GM21360 (cell line): ENCODE results near the gene HAVCR1.
A peak's percentile ranks its signal among the peaks of the same experiment; 100 is the strongest.
"Not testable (repeated sequence)": the region's sequence is repeated elsewhere in the genome, so short reads cannot be mapped to it uniquely, and the experiment has no call there.

Experiments used
- ATAC-seq: cut with Tn5 transposase; IDR thresholded peaks from one replicate; pipeline ENCODE4 v1.9.1; 2021; ENCODE audit warnings: mild to moderate bottlenecking, moderate library complexity; ENCODE audit not compliant: unreplicated experiment

HAVCR1 gene

DNA sequence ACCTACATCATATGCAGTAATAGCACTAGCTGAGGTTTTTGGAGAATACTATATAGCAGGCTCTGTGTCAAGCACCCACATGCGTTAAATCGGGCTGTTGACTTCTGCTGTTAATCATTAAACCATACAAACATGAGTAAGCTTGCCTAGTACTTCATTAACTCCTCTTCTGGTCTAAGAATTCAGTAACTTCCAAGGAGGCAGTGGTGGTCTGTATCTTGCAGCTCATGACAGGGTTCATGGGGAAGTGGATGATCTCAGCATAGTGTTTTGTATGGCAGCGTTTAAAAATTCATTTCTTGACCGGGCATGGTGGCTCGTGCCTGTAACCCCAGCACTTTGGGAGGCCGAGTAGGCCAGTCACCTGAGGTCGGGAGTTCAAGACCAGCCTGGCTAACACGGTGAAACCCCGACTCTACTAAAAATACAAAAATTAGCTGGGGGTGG, at the start of gene HAVCR1:
TSS of gene HAVCR1 (minus strand) at position 24 of the 447 bp plus-strand sequence. CDS start 1,173 bp downstream, outside the sequence.
- ATAC-seq, result no peak

DNA sequence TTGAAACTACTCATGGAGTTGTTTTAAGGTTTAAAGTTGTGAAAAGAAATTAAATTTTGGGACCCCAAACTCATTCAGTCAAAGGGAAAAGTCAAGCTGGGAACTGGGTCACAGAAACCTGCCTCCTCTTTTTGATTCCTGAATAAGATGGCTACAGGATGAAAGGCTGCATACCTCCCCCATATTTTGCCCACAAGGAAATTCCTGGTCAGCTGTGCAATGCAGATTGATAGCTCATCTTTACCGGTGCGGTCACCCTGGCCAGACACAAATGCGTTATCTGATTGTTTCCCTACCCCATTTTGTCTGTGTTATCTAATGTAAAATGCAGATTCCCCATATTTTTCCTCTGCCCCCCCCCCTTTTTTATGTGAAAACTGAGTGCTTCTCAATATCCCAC, 48.6 kb upstream of the HAVCR1 start:
- ATAC-seq, result no peak

DNA sequence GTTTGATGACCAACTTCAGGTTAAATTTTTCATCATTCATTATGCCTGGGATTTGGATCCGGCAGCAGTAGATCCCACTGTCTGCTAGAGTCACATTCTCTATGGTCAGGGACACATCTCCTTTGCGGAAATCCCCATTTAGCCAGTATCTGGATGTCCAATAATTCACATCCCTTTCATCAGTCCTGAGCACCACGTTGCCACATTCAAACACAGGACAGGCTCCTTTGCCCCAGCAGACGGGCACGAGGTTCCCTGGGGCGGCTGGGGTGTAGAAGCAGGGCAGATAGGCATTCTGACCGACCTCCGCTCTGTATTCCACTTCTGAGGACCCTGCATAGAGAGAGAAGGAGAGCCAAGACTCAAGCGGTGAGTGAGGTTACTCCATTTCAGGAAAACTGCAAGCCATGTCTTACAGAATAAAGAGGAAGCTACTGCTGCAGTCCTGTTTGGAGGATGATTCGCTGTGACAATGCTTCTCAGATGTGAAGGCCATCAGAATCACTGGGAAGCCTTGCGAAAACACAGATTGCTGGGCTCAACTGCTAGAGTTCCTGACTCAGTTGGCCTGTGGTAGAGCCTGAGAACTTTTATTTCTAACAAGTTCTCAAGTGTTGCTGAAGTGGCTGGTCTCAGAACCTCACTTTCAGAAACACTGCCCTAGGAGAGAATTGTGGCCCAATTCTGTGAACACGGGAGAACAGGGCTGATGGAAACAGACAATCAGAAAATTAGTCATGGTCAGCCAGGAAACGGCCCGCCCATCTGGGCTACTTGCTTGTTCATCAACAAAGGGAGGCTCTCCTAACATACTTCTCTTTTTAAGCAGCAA, 47.9 kb upstream of the HAVCR1 start:
- no peak for ATAC-seq

DNA sequence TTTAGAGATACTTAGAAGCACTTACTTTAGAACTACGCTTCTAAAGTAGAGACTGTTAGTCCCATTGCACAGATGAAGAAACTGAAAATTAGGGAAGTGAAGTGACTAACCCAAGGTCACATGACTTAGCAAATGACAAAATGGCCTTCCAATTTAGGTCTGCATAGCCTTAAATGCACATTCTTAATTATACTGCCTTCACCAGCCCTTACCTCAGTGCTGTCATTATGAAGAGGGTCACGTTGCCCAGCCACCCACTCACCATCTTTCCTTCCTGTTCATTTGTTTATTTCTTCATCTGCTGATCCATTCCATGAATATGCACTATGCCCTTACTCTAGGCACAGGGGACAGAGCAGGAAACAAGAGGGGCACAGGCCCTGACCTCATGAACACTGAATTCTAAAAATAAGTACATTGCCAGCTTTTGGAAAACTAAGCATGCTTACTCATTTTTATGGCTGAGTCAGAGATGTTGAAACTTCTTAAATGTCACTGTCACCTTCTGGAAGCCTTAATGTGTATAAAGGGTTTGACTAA, 41.3 kb upstream of the HAVCR1 start:
- no peak for ATAC-seq

DNA sequence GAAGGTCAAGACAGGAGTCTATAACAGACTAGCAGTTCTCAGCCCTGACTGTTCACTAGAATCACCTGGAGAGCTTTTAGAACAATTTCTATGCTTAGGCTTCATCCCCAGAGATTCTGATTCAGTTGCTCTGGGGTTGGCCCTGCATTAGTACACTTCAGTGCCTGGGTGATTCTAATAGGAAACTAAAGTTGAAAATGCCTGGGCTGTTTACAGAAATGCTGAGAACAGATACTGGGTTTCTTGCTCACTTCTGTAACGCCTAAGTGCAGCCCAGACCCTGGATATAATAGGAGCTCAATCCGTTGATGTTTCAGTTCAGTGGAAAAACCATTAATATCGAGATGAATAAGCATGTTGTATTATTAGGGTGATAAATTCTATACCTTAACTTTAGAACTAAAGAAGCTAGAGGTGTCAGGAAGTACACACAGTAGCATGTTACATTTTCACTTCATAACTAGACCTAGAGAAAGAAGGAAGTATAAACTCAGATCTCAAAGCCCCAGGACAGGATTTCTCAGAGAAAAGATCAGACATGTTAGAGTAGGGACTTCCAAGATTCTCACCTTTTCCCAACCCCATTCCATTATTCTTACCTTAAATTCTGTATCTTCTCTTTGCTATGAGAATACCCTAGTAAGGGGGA, 29.6 kb upstream of the HAVCR1 start:
- ATAC-seq, result peak; percentile 77

DNA sequence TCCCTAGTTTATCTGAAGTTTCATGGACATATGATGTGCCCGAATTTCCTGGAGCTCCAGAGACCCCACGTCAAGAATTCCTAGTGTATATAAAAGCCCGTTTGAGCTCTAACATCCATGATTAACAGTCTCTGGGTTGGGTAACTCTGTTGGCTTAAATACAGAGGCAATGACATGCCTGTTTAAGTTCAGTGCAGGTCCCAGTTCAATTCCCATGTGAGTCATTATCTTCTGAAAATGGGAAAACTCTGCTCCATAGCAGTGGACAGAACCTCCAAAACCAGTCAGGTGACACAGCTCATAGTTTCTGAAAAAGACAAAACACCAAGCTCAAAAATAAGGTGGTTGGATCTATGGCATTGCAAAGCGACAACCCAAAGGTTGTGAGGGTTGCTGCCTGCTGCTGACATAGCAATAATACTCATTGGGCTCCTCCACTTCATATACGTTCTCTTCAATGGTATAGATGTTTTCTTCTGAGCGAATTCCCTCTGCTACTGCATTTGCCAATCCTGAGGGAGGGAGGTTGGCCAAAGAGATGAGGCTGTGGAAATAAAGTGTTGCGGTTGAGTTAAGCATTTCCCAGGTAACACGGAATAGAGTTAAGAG, 27.9 kb upstream of the HAVCR1 start:
- no peak for ATAC-seq

DNA sequence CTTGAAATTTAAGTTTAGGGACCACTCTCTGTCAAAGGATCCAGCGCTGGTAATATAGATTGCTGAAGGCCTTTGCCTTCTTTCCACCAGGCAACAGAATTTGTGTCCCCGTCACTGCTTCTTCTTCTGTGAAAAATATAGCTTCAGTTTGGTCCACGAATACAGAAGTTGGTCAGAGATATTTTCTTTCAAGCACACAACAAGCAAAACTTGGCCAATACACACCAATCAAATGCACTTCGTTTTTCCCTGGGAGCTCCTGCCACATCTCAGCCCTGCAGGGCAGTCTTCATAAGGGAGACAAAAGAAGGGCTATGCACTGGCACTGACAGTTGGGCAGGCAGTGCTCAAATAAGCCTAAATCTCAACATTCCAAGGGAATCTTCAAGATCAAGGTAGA, 27.0 kb upstream of the HAVCR1 start:
- ATAC-seq, result no peak

DNA sequence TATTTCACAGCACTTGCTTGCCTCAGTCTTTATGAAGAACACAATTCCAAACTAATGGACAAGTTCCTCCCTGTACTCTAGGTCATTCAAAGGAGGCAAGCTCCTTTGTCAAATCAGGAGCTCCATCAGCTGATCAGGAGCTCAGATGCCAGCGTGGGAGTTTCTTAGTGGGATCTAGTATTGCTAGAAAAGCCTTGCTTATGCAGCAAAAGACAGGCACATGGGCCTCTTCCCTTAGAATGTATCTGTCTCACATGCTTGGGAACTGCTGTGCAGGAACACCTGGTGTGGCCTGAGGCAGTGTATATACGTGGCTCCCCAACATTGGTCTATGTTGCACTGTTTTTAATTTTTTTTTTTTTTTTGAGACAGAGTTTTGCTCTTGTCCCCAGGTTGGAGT, 21.4 kb upstream of the HAVCR1 start:
- ATAC-seq, result no peak

DNA sequence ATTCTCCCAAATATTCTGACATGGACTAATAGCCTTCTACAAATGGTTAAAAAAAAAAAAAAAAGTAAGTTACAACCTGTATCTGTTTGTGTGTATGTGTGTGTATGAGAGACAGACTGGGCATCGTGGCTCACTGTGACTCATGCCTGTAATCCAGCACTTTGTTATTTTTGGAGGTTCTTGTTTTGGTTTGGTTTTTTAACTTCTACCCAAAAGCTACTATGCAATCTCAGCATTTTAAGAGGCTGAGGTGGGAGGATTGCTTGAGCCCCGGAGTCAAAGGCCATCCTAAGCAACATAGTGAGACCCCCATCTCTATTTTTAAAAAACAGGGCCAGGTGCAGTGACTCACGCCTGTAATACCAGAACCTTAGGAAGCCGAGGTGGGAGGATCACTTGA, 17.6 kb upstream of the HAVCR1 start:
- no peak for ATAC-seq

DNA sequence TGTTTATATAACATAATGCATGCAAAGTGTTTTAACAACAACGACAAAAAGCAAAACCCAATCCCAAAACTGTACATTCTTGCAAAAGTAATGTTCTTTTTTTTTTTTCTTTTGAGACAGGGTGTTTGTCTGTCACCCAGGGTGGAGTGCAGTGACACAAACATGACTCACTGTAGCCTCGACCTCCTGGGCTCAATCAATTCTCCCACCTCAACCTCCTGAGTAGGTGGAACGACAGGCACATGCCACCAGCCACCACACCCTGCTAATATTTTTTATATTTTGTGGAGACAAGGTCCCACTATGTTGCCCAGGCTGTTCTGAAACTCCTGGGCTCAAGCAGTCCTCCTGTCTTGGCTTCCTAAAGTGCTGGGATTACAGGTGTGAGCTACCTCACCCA, 13.6 kb upstream of the HAVCR1 start:
- no peak for ATAC-seq

DNA sequence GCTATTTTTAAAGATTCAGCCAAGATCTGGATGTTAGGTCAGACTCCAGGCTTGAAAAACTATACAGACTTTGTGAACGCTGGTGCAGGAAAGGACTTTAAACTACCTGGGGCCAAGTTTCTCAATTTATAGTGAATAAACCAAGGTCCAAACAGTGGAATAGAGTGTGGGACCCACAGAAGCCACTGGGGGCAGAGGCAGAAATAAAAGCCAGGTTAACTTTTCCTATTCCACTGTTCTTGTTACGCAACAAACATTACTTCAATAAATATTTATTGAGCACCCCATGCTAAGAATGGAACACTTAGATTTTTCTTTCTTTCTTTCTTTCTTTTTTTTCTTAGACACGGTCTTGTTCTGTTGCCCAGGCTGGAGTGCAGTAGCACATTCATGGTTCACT, 11.0 kb upstream of the HAVCR1 start:
- no peak for ATAC-seq

DNA sequence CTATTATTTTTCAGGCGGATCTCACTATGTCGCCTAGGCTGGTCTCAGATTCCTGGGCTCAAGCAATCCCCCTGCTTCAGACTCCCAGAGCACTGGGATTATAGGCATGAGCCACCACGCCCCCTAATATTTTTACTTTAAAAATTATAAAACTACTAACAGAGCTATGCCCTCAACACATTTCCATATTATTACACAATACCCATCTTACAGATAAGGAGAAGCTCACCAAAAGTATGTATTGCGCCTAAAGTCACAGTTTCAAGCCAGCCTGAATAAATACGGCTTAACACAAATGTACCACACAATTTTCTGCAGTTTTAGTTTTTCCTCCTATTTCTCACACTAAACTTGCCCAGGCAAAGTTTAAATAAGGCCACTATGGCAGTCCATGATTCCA, 9.9 kb upstream of the HAVCR1 start:
- no peak for ATAC-seq

DNA sequence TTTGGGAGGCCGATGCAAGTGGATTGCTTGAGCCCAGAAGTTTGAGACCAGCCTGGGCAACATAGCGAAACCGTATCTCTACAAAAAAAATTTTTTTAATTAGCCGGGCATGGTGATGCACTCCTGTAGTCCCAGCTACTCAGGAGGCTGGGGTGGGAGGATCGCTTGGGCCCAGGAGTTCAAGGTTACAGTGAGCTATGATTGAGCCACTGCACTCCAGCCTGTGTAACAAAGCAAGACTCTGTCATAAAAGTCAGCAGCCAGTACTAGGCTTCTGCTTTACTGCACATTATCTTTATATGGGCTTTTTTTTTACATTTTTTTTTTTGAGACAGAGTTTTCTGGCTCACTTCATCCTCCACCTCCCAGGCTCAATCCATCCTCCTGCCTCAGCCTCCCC, 9.4 kb upstream of the HAVCR1 start:
- ATAC-seq, result no peak

DNA sequence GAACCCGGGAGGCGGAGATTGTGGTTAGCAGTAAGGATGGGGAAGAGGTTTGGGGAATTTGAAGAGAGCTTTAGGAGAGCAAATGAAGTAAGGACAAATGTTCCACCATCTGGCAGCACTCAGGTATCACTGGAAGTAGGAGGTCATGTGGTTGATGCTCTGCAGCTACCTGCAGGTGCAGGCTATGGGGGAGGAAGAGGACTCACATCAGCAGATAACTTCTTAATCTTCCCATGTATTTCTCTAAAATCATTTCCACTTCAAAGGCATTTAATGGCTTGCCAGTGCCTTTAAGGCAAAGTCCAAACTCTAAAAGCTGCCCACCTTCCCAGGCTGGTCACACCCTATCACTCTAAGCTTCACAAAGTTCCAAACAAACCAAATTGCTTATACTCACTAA, 8.1 kb upstream of the HAVCR1 start:
- no peak for ATAC-seq

DNA sequence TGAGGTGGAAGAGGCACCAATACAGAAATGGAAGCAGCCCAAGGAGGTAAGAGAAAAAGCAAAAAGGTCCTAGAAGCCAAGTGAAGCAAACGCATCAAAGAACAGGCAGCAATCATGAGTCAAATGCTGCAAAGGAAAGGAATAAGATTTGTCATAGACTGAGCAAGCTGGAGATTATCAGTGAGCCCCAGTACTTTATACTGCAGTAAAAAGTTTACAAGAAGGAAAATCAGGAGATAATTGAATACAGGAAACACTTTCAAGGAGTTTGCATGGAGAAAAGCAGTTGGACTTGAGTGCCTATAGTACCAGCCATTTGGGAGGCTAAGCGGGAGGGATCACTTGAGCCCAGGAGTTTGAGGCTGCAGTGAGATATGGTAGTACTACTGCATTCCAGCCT, 7.2 kb upstream of the HAVCR1 start:
- ATAC-seq, result no peak

DNA sequence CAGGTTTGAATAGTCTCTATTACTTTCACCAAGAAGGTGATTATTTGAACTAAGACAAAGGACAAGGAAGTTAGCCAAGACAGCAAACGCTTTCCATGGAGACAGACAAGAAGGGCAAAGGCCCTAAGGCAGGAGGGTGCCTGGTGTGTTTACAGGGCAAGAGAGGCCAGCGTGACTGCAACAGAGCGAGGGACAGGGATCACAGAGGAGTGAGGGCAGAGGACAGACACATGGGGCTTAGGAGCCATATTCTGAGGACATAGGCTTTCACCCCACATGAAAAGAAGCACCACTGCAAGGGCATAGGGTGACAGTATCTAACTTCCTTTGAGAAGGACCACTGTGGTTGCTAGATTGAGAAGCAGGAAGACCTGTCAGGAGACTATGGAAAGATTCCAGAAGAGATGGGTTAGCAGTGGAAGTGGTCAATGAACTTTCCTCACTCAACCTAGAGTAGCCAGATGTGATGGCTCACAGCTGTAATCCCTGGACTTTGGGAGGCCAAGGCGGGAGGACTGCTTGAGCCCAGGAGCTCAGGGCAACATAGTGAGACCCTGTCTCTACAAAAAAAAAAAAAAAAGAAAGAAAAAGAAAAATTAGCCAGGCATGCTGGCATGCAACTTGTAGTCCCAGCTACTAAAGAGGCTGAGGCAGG, 5.0 kb upstream of the HAVCR1 start:
- no peak for ATAC-seq

DNA sequence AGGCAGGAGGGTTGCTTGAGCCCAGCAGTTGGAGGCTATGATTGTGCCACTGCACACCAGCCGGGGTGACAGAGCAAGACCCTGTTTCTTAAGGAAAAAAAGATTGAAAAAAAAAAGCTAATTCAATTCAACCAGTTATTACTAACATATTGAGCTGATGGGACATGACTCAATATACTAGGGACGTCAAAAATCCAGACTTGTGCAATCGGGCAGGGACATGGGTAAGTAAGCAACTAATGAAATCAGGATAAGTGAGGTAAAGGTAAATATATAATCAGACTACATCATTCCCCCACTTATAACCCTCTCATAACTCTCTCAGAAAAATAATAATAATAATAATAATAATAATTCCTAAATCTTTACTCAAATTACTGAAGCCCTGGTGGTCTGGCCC, 975 bp upstream of the HAVCR1 start:
- ATAC-seq, result no peak

DNA sequence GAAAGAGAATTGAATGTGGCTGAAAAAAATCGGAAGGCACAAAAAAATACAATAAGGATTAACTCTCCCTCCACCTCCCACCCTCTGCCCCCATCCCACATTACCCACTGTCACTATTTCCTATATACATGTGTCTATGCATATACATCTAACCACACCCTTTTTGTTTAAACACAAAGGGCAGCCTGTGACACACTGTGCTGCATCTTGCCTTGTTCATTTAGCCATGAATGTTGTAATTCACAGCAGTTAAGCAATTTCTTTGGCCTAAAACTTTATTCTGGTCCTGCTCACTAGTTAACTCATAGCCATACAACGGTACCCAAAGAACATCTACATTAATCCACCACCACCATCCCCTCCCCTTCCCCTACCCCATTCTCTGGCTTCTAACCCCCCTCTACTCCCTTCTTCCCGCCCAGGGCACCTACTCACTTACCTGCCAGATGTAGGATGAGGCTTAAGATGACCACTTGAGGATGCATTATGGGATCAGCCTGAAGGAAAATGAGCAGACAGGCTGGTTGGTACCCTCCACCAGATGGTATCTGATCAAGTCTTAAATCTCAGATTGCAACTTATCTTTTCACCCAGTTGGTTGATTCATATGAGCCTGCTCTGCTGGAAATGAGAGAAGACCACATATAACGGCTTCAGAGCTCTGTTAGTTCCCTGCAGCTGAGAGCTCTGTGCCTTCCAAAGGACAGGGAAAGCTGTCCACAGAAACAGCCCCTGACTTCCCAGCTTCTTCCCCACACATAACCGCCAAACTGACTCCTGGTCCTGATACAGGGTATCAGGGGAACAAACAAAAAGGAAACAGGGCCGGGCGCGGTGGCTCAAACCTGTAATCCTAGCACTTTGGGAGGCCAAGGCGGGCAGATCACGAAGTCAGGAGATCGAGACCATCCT, 1.2 kb downstream of the HAVCR1 start:
- no peak for ATAC-seq

DNA sequence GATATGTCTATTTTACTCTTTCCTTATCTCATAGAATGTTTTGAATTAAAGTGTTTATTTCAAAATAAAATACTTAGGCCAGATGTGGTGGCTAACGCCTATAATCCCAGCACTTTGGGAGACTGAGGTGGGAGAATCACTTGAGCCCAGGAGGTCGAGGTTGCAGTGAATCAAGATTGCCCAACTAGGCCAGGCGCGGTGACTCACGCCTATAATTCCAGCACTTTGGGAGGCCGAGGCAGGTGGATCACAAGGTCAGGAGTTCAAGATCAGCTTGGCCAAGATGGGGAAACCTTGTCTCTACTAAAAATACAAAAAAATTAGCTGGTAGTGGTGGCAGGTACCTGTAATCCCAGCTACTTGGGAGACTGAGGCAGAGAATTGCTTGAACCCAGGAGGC, 2.1 kb downstream of the HAVCR1 start:
- not testable (repeated sequence) for ATAC-seq

DNA sequence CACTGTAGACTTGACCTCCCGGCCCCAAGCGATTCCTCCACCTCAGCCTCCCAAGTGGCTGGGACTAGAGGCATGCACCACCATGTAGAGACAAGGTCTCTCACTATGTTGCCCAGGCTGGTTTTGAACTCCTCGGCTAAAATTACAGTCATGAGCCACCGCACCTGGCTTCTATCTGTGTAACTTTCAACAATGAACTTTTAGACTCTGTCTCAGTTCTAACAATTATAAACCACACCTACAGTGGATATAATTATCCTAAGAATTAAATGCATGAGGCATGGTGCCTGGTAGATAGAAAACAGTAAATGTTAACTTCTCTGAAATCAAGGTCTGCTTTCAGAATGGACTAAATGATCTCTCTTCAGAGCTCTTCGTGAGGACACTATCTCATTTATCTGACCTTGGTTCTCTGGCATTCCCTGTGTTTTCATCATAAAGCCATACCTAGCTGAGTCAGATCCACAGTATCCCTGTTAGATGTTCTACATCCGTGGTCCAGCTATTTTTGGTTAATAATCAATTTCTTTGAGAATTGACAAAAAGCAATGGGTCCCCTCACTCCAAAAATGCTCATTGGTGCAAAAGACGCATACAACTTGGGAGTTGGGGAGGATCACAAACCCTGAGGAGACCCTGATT, 7.2 kb downstream of the HAVCR1 start:
- no peak for ATAC-seq
